GM23338 (cell line): ENCODE measurements around the gene USP35. TPM values are rescaled to one million over a fixed set of nuclear protein-coding genes. Genes with fewer than 3 reads are reported as not detected.

ENCODE experiments used
- ATAC-seq: fragments of 200-7000 bp; cut with Tn5 transposase; 3 replicates; pipeline ENCODE4 v1.9.1; 2020
- DNase-seq: peaks from one replicate; pipeline ENCODE4 v3.0.0-alpha.2; 2015; ENCODE audit warnings: low spot score
- H2AFZ ChIP-seq: fragments of 200-600 bp; sonication (generic); 2 replicates; pipeline ENCODE4 v1.8.0; 2016; ENCODE audit warnings: antibody characterized with exemption, mild to moderate bottlenecking, moderate library complexity
- H3F3A ChIP-seq: fragments of 200-600 bp; sonication (generic); replicated peaks from 2 replicates; pipeline ENCODE4 v1.8.0; 2017; ENCODE audit warnings: antibody characterized with exemption, mixed run types, low read depth
- H3K27ac ChIP-seq: fragments of 200-600 bp; sonication (generic); 2 replicates; pipeline ENCODE4 v1.6.1; 2016; ENCODE audit warnings: low read depth
- H3K27me3 ChIP-seq: fragments of 200-600 bp; sonication (generic); 2 replicates; pipeline ENCODE4 v1.8.0; 2016; ENCODE audit warnings: mild to moderate bottlenecking, mixed run types, moderate library complexity; ENCODE audit not compliant: insufficient read depth
- H3K36me3 ChIP-seq: fragments of 200-600 bp; sonication (generic); 2 replicates; pipeline ENCODE4 v1.8.0; 2016; ENCODE audit warnings: mild to moderate bottlenecking; ENCODE audit not compliant: insufficient read depth
- H3K4me1 ChIP-seq: fragments of 200-600 bp; sonication (generic); 2 replicates; pipeline ENCODE4 v1.8.0; 2016; ENCODE audit warnings: mild to moderate bottlenecking, moderate library complexity; ENCODE audit not compliant: insufficient read depth
- H3K4me2 ChIP-seq: fragments of 200-600 bp; sonication (generic); 2 replicates; pipeline ENCODE4 v1.7.1; 2017; ENCODE audit warnings: mixed run types
- H3K4me3 ChIP-seq: fragments of 200-600 bp; sonication (generic); 2 replicates; pipeline ENCODE4 v1.6.1; 2016; ENCODE audit warnings: mixed run types
- H3K79me2 ChIP-seq: fragments of 200-600 bp; sonication (generic); replicated peaks from 2 replicates; pipeline ENCODE4 v1.8.0; 2017; ENCODE audit warnings: mild to moderate bottlenecking; ENCODE audit not compliant: insufficient read depth
- H3K9me2 ChIP-seq: fragments of 200-600 bp; sonication (generic); 2 replicates; pipeline ENCODE4 v1.8.0; 2017; ENCODE audit not compliant: insufficient read depth
- H4K20me1 ChIP-seq: fragments of 200-600 bp; sonication (generic); replicated peaks from 2 replicates; pipeline ENCODE4 v1.8.0; 2017; ENCODE audit warnings: mild to moderate bottlenecking; ENCODE audit not compliant: insufficient read depth
- H3K27ac Mint-ChIP-seq: 2 replicates; pipeline ENCODE4 v1.8.0; 2020; ENCODE audit warnings: inconsistent platforms, mild to moderate bottlenecking, moderate library complexity, mixed read lengths
- H3K27me3 Mint-ChIP-seq: 3 replicates; pipeline ENCODE4 v1.8.0; 2022; ENCODE audit warnings: low read depth, mild to moderate bottlenecking, moderate library complexity, mixed read lengths, inconsistent platforms; ENCODE audit not compliant: insufficient read depth, poor library complexity
- H3K36me3 Mint-ChIP-seq: 3 replicates; pipeline ENCODE4 v1.8.0; 2021; ENCODE audit warnings: low read depth, mild to moderate bottlenecking, inconsistent platforms, moderate library complexity, mixed read lengths
- H3K4me1 Mint-ChIP-seq: 3 replicates; pipeline ENCODE4 v1.8.0; 2020; ENCODE audit warnings: mild to moderate bottlenecking, inconsistent platforms, mixed read lengths
- H3K4me3 Mint-ChIP-seq: 3 replicates; pipeline ENCODE4 v1.8.0; 2021; ENCODE audit warnings: moderate library complexity, mild to moderate bottlenecking, inconsistent platforms, mixed read lengths
- H3K9me3 Mint-ChIP-seq: 3 replicates; pipeline ENCODE4 v1.8.0; 2020; ENCODE audit warnings: moderate library complexity, mild to moderate bottlenecking, inconsistent platforms, mixed read lengths
- CREB1 ChIP-seq: fragments of 250-450 bp; sonication (Bioruptor Pico); IDR thresholded peaks from 2 replicates; pipeline ENCODE4 v1.5.0; 2020; ENCODE audit warnings: low read depth, mild to moderate bottlenecking, moderate library complexity
- EZH2 ChIP-seq: fragments of 200-600 bp; sonication (generic); IDR thresholded peaks from one replicate; pipeline ENCODE4 v1.8.0; 2017; ENCODE audit warnings: antibody characterized with exemption, mild to moderate bottlenecking, low read depth; ENCODE audit not compliant: unreplicated experiment
- EZH2phosphoT487 ChIP-seq: fragments of 200-600 bp; sonication (generic); IDR thresholded peaks from one replicate; pipeline ENCODE4 v1.8.1; 2018; ENCODE audit warnings: antibody characterized with exemption; ENCODE audit not compliant: unreplicated experiment
- JUNB ChIP-seq: IDR thresholded peaks from one replicate; pipeline ENCODE4 v1.6.1; 2016; ENCODE audit warnings: antibody characterized with exemption; ENCODE audit not compliant: unreplicated experiment
- NANOG ChIP-seq: IDR thresholded peaks from 2 replicates; pipeline ENCODE4 v1.6.1; 2016; ENCODE audit warnings: antibody characterized with exemption, borderline replicate concordance
- POLR2AphosphoS5 ChIP-seq: IDR thresholded peaks from 2 replicates; pipeline ENCODE4 v1.6.1; 2016; ENCODE audit warnings: antibody characterized with exemption, low read depth
- REST ChIP-seq: IDR thresholded peaks from one replicate; pipeline ENCODE4 v1.6.1; 2018; ENCODE audit warnings: antibody characterized with exemption; ENCODE audit not compliant: unreplicated experiment
- ZNF114 ChIP-seq: fragments of 250-450 bp; sonication (Bioruptor Pico); IDR thresholded peaks from 2 replicates; pipeline ENCODE4 v1.5.0; 2020; ENCODE audit warnings: mild to moderate bottlenecking, moderate library complexity
- ZNF331 ChIP-seq: fragments of 250-450 bp; sonication (Bioruptor Pico); IDR thresholded peaks from 2 replicates; pipeline ENCODE4 v1.5.0; 2020; ENCODE audit warnings: low read depth, mild to moderate bottlenecking, moderate library complexity
- ZNF462 ChIP-seq: fragments of 250-450 bp; sonication (Bioruptor Pico); IDR thresholded peaks from 2 replicates; pipeline ENCODE4 v1.5.0; 2020; ENCODE audit warnings: mild to moderate bottlenecking, moderate library complexity
- polyA plus RNA-seq: library from polyadenylated mRNA; unstranded; fragments of >200 nt; fragmentation: Nextera tagmentation; extraction: Ambion mirVana; gene quantifications from 2 replicates; pipeline ENCODE4 v1.2.1, GENCODE V29; 2016
- total RNA-seq: library from RNA; depleted of rRNA; stranded (reverse); fragments of >200 nt; shearing (Covaris generic); gene quantifications from 2 replicates; pipeline ENCODE4 v1.2.3, GENCODE V29; 2014

The USP35 gene
- total and polyA plus RNA-seq, 2 experiments from 2014 or later, result 2.5 to 10.7 TPM

DNA sequence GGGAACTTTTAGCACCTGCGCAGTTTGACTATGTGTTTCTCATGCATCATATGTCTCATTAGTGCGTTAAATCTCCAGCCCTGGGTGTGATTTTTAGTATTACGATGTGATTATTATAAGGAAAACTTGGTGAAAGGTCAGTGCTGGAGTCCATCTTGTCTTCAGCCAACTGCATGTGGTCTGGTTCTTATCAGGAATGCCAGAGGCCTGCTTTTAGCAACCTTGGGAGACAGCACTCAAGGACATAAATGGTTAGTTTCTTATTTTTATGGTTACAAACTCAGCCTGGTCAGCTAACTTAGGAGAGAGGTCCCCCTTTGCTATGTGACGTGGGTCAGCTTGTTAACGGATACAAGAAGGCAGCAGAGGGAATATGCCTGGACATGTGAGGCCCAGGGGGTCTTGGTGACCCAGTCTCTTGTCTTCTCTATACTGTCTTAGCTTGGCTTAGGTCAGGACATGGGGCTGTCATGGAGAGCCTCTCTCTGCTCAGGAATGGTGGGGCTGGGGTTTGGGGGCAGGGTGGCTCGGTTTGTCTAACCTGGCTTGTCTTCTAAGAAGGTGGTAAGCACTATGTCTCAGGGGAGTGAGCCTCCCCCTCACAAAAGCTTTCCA, 21.8 kb upstream of the USP35 start:
- no peak overlapping the region for H3K27ac Mint-ChIP-seq
- Histone ChIP-seq H3K79me2 (no peaks in the 10 kb centered on the region), H2AFZ (no peak overlapping the region), H4K20me1 (no peaks in the 10 kb centered on the region), H3K4me1 (no peaks in the 10 kb centered on the region), H3K4me2 (no peak overlapping the region), H3K36me3 (no peaks in the 10 kb centered on the region), H3K27me3 (no peaks in the 10 kb centered on the region), H3K9me2 (no peaks in the 10 kb centered on the region), H3K27ac (no peak overlapping the region), H3F3A (no peaks in the 10 kb centered on the region), H3K4me3 (no peak overlapping the region)
- H3K27me3 Mint-ChIP-seq, result peaks cover 5% of the 10 kb centered on the region
- ATAC-seq (no peak), DNase-seq (no peak)
- H3K4me1 Mint-ChIP-seq, result no peaks in the 10 kb centered on the region
- H3K36me3 Mint-ChIP-seq, result no peaks in the 10 kb centered on the region
- no peak for TF ChIP-seq JUNB
- no peak for TF ChIP-seq ZNF462
- TF ChIP-seq ZNF114 (CRISPR knock-in tag), result no peak
- no peak for TF ChIP-seq EZH2
- no peak for TF ChIP-seq CREB1 (CRISPR knock-in tag)
- no peak for TF ChIP-seq EZH2phosphoT487
- no peak for TF ChIP-seq POLR2AphosphoS5
- no peak for TF ChIP-seq ZNF331 (CRISPR knock-in tag)
- no peak for TF ChIP-seq REST
- TF ChIP-seq NANOG, result no peak
- H3K4me3 Mint-ChIP-seq, result no peak overlapping the region
- no peaks in the 10 kb centered on the region; the same call in 2 of the 3 replicates for H3K9me3 Mint-ChIP-seq
